NCI-H82 treated with DMSO at 0.1 percent for 48 hours (cell line): Measurements from ENCODE around the gene FBLN2.

Source experiments
- DNase-seq: peaks from one replicate; lab custom pipeline; 2025; ENCODE audit not compliant: unreplicated experiment; lab: John Stamatoyannopoulos, UW

The FBLN2 gene

GRCh38 chr3:13565581-13566452, 16.9 kb downstream of the FBLN2 start:
- no peak for DNase-seq

- DNase-seq: no peak
Measured at GRCh38 chr3:13566453-13566748, 17.5 kb downstream of the FBLN2 start.

- no peak for DNase-seq
Measured at GRCh38 chr3:13566769-13567310, 17.9 kb downstream of the FBLN2 start.

- no peak for DNase-seq
Measured at GRCh38 chr3:13567684-13568514, 19.0 kb downstream of the FBLN2 start.

- no peak for DNase-seq
Measured at GRCh38 chr3:13568515-13569028, 19.6 kb downstream of the FBLN2 start.

GRCh38 chr3:13569201-13569600, 20.3 kb downstream of the FBLN2 start:
- DNase-seq: no peak

- DNase-seq: no peak
Measured at GRCh38 chr3:13569641-13570390, 20.9 kb downstream of the FBLN2 start.

- no peak for DNase-seq
Measured at GRCh38 chr3:13570391-13571194, 21.7 kb downstream of the FBLN2 start.

GRCh38 chr3:13571264-13571663, 22.3 kb downstream of the FBLN2 start:
- no peak for DNase-seq

GRCh38 chr3:13571831-13572750, 23.2 kb downstream of the FBLN2 start:
- no peak for DNase-seq

- no peak for DNase-seq
Measured at GRCh38 chr3:13572926-13573623, 24.1 kb downstream of the FBLN2 start.

GRCh38 chr3:13574083-13574797, 25.3 kb downstream of the FBLN2 start:
- no peak for DNase-seq

- no peak for DNase-seq
Measured at GRCh38 chr3:13574798-13575451, 26.0 kb downstream of the FBLN2 start.

- DNase-seq: no peak
Measured at GRCh38 chr3:13575459-13576061, 26.6 kb downstream of the FBLN2 start.

- no peak for DNase-seq
Measured at GRCh38 chr3:13577181-13578121, 28.5 kb downstream of the FBLN2 start.

- DNase-seq: no peak
Measured at GRCh38 chr3:13578251-13578650, 29.3 kb downstream of the FBLN2 start.
